ENCODE results near the gene ESYT2.

ESYT2 gene

GRCh38 chr7:158816271-158816670, 13.0 kb downstream of the ESYT2 start:
- DNase-seq (ENCODE audit: low spot score) (no peak), ATAC-seq (ENCODE audit: low read depth) (no peak)
- H3K4me1 ChIP-seq (ENCODE audit: insufficient read depth, poor library complexity, severe bottlenecking) = peaks cover 57% of the 10 kb centered on the region
- H3K4me3 ChIP-seq (ENCODE audit: severe bottlenecking) = no peak overlapping the region
- H3K36me3 ChIP-seq (ENCODE audit: low read depth) = peaks cover 10% of the 10 kb centered on the region
- peak overlapping the region; percentile 99 for H3K27ac ChIP-seq (ENCODE audit: poor library complexity, severe bottlenecking)
- TF ChIP-seq, protein P1, sequence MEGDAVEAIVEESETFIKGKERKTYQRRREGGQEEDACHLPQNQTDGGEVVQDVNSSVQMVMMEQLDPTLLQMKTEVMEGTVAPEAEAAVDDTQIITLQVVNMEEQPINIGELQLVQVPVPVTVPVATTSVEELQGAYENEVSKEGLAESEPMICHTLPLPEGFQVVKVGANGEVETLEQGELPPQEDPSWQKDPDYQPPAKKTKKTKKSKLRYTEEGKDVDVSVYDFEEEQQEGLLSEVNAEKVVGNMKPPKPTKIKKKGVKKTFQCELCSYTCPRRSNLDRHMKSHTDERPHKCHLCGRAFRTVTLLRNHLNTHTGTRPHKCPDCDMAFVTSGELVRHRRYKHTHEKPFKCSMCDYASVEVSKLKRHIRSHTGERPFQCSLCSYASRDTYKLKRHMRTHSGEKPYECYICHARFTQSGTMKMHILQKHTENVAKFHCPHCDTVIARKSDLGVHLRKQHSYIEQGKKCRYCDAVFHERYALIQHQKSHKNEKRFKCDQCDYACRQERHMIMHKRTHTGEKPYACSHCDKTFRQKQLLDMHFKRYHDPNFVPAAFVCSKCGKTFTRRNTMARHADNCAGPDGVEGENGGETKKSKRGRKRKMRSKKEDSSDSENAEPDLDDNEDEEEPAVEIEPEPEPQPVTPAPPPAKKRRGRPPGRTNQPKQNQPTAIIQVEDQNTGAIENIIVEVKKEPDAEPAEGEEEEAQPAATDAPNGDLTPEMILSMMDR (IDR thresholded peaks at IDR 0.05; ENCODE audit: poor library complexity, severe bottlenecking) = no peak
- no peaks in the 10 kb centered on the region for H3K27me3 ChIP-seq (ENCODE audit: insufficient read depth, poor library complexity, severe bottlenecking)
- no peaks in the 10 kb centered on the region for H3K9me3 ChIP-seq (ENCODE audit: severe bottlenecking)

- no peak for ATAC-seq (ENCODE audit: low read depth)
Measured at GRCh38 chr7:158815800-158816128, 13.5 kb downstream of the ESYT2 start.

GRCh38 chr7:158815083-158815799, 14.1 kb downstream of the ESYT2 start:
- no peak overlapping the region for H3K27ac ChIP-seq (ENCODE audit: poor library complexity, severe bottlenecking)
- no peaks in the 10 kb centered on the region for H3K27me3 ChIP-seq (ENCODE audit: insufficient read depth, poor library complexity, severe bottlenecking)
- no peak overlapping the region for H3K4me3 ChIP-seq (ENCODE audit: severe bottlenecking)
- no peaks in the 10 kb centered on the region for H3K9me3 ChIP-seq (ENCODE audit: severe bottlenecking)
- DNase-seq (ENCODE audit: low spot score) (no peak), ATAC-seq (ENCODE audit: low read depth) (no peak)
- H3K36me3 ChIP-seq (ENCODE audit: low read depth) = peaks cover 10% of the 10 kb centered on the region
- TF ChIP-seq, protein P1 (IDR thresholded peaks at IDR 0.05; ENCODE audit: poor library complexity, severe bottlenecking) = no peak
- peaks cover 51% of the 10 kb centered on the region for H3K4me1 ChIP-seq (ENCODE audit: insufficient read depth, poor library complexity, severe bottlenecking)

More at GRCh38 chr7:158815800-158816128, 13.5 kb downstream of the ESYT2 start:
- H3K36me3 ChIP-seq (ENCODE audit: low read depth) = peaks cover 10% of the 10 kb centered on the region
- no peaks in the 10 kb centered on the region for H3K27me3 ChIP-seq (ENCODE audit: insufficient read depth, poor library complexity, severe bottlenecking)
- H3K4me3 ChIP-seq (ENCODE audit: severe bottlenecking) = no peak overlapping the region
- DNase-seq (ENCODE audit: low spot score) = no peak
- peaks cover 56% of the 10 kb centered on the region for H3K4me1 ChIP-seq (ENCODE audit: insufficient read depth, poor library complexity, severe bottlenecking)
- H3K27ac ChIP-seq (ENCODE audit: poor library complexity, severe bottlenecking) = no peak overlapping the region
- TF ChIP-seq, protein P1 (IDR thresholded peaks at IDR 0.05; ENCODE audit: poor library complexity, severe bottlenecking) = no peak
- H3K9me3 ChIP-seq (ENCODE audit: severe bottlenecking) = no peaks in the 10 kb centered on the region

- Histone ChIP-seq H3K27me3 (ENCODE audit: insufficient read depth, poor library complexity, severe bottlenecking) (no peaks in the 10 kb centered on the region), H3K27ac (ENCODE audit: poor library complexity, severe bottlenecking) (no peak overlapping the region), H3K4me3 (ENCODE audit: severe bottlenecking) (no peak overlapping the region), H3K36me3 (ENCODE audit: low read depth) (peaks cover 15% of the 10 kb centered on the region), H3K4me1 (ENCODE audit: insufficient read depth, poor library complexity, severe bottlenecking) (peaks cover 45% of the 10 kb centered on the region), H3K9me3 (ENCODE audit: severe bottlenecking) (no peaks in the 10 kb centered on the region)
- no peak for DNase-seq (ENCODE audit: low spot score)
- TF ChIP-seq, protein P1 (IDR thresholded peaks at IDR 0.05; ENCODE audit: poor library complexity, severe bottlenecking) = no peak
- ATAC-seq (ENCODE audit: low read depth) = no peak
Measured at GRCh38 chr7:158814637-158815036, 14.7 kb downstream of the ESYT2 start.

DNA sequence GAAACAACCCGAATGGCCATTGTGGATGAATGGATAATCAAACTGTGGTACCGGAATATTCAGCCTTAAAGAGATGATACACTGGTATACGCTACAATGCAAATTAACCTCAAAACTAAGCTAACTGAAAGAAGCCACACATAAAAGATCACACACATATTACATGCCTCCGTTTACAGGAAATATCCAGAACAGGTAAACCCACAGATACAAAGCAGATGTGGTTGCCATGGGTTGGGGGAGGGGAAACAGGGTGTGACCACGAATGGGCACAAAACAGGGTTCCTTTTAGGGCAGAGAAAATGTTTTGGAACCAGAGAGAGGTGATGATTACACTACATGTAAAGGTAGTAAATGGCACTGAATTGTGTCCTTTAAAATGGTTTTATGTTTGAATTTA, 16.6 kb downstream of the ESYT2 start:
- no peak for ATAC-seq (ENCODE audit: low read depth)
- H3K4me1 ChIP-seq (ENCODE audit: insufficient read depth, poor library complexity, severe bottlenecking) = peaks cover 33% of the 10 kb centered on the region
- no peak overlapping the region for H3K4me3 ChIP-seq (ENCODE audit: severe bottlenecking)

More for the DNA sequence above, 16.6 kb downstream of the ESYT2 start:
- TF ChIP-seq, protein P1 (IDR thresholded peaks at IDR 0.05; ENCODE audit: poor library complexity, severe bottlenecking) = no peak
- H3K36me3 ChIP-seq (ENCODE audit: low read depth) = peaks cover 23% of the 10 kb centered on the region
- H3K27me3 ChIP-seq (ENCODE audit: insufficient read depth, poor library complexity, severe bottlenecking) = no peaks in the 10 kb centered on the region
- no peak for DNase-seq (ENCODE audit: low spot score)
- no peaks in the 10 kb centered on the region for H3K9me3 ChIP-seq (ENCODE audit: severe bottlenecking)
- peak overlapping the region; percentile 43 for H3K27ac ChIP-seq (ENCODE audit: poor library complexity, severe bottlenecking)

Measured in RWPE2 (cell line).